Body of pancreas (tissue), 4 donors: ENCODE results near the gene ZG16B.

Experiments
- CTCF ChIP-seq, 7 experiments: fragments of 450-650 bp in 4 of 7; fragments of 200-600 bp in 3 of 7; sonication (generic) in 3 of 7; IDR thresholded peaks; one replicate each; pipeline ENCODE4 v1.5.1; 2016 to 2019; ENCODE audit warnings: antibody characterized with exemption in 7 of 7
- POLR2A ChIP-seq, 3 donors: fragments of 450-650 bp; IDR thresholded peaks; one replicate each; pipeline ENCODE4 v1.6.1; 2016; ENCODE audit warnings: antibody characterized with exemption in 3 of 3, mild to moderate bottlenecking in 2 of 3

- TF ChIP-seq CTCF (IDR thresholded peaks at IDR 0.05): no peak
- no peak for TF ChIP-seq POLR2A (IDR thresholded peaks at IDR 0.05)
Observed at GRCh38 chr16:2829501-2830354, at the start of gene ZG16B.
